ENCODE measurements around the gene LILRA5. TPM values are rescaled to one million over a fixed set of nuclear protein-coding genes. Genes with fewer than 3 reads are reported as not detected.

Gene LILRA5
- total RNA-seq, 1 experiment from 2014 or later, result not detected

DNA sequence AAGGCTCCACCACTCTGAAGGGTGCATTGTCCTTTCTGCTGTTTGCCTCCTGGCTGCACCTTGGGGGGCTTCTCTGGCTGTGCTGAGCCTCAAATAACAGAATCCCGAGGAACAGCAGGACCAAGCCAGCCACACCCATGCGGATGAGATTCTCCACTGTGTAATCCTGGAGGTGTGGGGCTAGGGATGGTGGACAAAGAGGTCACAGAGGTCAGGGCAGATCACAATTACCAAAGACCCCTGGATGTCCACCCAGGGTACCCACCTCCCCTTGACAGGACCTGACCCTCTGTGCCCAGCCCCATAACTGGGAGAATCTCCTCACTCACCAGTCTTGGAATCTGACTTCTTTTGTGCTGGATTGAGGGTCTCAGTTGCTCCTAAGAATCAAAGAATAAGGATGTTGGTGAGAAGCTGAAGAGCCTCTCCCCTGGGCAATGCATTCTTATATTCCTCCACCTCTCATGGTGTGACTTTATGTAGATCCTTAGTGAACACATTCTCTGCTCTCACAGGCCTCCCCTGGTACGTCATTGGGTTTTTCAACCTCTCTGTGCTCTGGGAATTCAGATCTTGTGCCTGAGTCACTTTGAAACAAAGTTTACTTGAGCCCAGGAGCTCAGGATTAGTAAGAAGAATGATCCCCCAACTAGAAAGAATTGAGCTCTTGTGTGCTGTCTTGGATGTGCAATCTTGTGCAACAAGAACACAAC is 20.8 kb upstream of the LILRA5 start:
- POLR2A ChIA-PET (ENCODE audit: unreplicated experiment), result interaction anchor here (0.6 kb wide), 1 partner anchor 134 kb away, joined by 4 read pairs; no protein-coding TSS in a partner anchor
- H3K4me2 ChIP-seq (ENCODE audit: low read length), result no peak overlapping the region
- no peaks in the 10 kb centered on the region for H3F3A ChIP-seq (ENCODE audit: low read length, unreplicated experiment)
- ATAC-seq (no peak), DNase-seq (no peak)
- no peak overlapping the region for H2AFZ ChIP-seq (ENCODE audit: low read length)
- no peaks in the 10 kb centered on the region for H4K20me1 ChIP-seq (ENCODE audit: low read length)
- no peaks in the 10 kb centered on the region for H3K79me2 ChIP-seq (ENCODE audit: low read length)
- H3K4me3 ChIP-seq (ENCODE audit: low read length), result no peak overlapping the region
- intact Hi-C loops (cut with micrococcal nuclease), result no loop called here
- H3K9ac ChIP-seq (ENCODE audit: low read length), result no peak overlapping the region
- CTCF ChIA-PET, result no interaction called here
- TF ChIP-seq, protein P1, sequence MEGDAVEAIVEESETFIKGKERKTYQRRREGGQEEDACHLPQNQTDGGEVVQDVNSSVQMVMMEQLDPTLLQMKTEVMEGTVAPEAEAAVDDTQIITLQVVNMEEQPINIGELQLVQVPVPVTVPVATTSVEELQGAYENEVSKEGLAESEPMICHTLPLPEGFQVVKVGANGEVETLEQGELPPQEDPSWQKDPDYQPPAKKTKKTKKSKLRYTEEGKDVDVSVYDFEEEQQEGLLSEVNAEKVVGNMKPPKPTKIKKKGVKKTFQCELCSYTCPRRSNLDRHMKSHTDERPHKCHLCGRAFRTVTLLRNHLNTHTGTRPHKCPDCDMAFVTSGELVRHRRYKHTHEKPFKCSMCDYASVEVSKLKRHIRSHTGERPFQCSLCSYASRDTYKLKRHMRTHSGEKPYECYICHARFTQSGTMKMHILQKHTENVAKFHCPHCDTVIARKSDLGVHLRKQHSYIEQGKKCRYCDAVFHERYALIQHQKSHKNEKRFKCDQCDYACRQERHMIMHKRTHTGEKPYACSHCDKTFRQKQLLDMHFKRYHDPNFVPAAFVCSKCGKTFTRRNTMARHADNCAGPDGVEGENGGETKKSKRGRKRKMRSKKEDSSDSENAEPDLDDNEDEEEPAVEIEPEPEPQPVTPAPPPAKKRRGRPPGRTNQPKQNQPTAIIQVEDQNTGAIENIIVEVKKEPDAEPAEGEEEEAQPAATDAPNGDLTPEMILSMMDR (conservative IDR thresholded peaks at IDR 0.05; ENCODE audit: low read depth, low read length), result no peak
- TF ChIP-seq EZH2 (IDR thresholded peaks at IDR 0.05; ENCODE audit: low read length, unreplicated experiment), result no peak
- TF ChIP-seq EZH2phosphoT487 (IDR thresholded peaks at IDR 0.05; ENCODE audit: borderline replicate concordance, low read length), result no peak
- peaks cover 50% of the 10 kb centered on the region for H3K27me3 ChIP-seq (ENCODE audit: low read length)
- no peaks in the 10 kb centered on the region for H3K9me2 ChIP-seq (replicated peaks; ENCODE audit: low read length)
- H3K9me3 ChIP-seq (ENCODE audit: low read length), result no peaks in the 10 kb centered on the region
- no TSS peak for BruUV-seq (replicated peaks)
- no peaks in the 10 kb centered on the region for H3K36me3 ChIP-seq (ENCODE audit: low read depth, low read length)
- H3K27ac ChIP-seq (ENCODE audit: low read length), result no peak overlapping the region
- H3K4me1 ChIP-seq (ENCODE audit: insufficient read depth, low read length), result no peaks in the 10 kb centered on the region

DNA sequence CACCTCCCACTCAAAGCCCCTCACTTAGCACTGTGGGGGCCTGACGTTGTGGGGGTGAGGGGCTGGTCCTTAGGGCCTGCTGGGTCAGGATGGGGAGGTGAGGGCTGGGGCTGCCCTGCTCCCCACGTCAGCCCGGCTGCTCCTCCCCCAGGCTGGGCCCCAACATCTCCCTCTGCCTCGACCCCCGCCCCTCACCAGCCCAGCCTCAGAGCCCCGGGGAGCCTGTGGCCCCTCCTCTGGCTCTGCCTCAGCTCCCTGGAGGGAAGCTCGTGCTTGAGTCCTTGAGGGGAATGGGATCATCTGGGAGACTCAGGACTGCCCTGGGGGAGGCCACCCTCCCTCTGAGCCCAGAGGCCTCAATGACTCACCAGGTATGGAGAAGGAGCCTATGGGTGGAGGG is 19.2 kb upstream of the LILRA5 start:
- H3K27ac ChIP-seq (ENCODE audit: low read length), result no peak overlapping the region
- no peak overlapping the region for H3K9ac ChIP-seq (ENCODE audit: low read length)
- no peaks in the 10 kb centered on the region for H3K9me3 ChIP-seq (ENCODE audit: low read length)
- ChIA-PET POLR2A (ENCODE audit: unreplicated experiment) (no interaction called here), CTCF (no interaction called here)
- H3K4me3 ChIP-seq (ENCODE audit: low read length), result no peak overlapping the region
- no peak for ATAC-seq
- H3K9me2 ChIP-seq (replicated peaks; ENCODE audit: low read length), result no peaks in the 10 kb centered on the region
- no peaks in the 10 kb centered on the region for H4K20me1 ChIP-seq (ENCODE audit: low read length)
- peaks cover 34% of the 10 kb centered on the region for H3K27me3 ChIP-seq (ENCODE audit: low read length)
- H2AFZ ChIP-seq (ENCODE audit: low read length), result no peak overlapping the region
- no peak overlapping the region for H3K4me2 ChIP-seq (ENCODE audit: low read length)
- BruUV-seq (replicated peaks), result no TSS peak
- no peaks in the 10 kb centered on the region for H3F3A ChIP-seq (ENCODE audit: low read length, unreplicated experiment)
- H3K36me3 ChIP-seq (ENCODE audit: low read depth, low read length), result no peaks in the 10 kb centered on the region
- TF ChIP-seq EZH2 (IDR thresholded peaks at IDR 0.05; ENCODE audit: low read length, unreplicated experiment) (no peak), EZH2phosphoT487 (IDR thresholded peaks at IDR 0.05; ENCODE audit: borderline replicate concordance, low read length) (no peak)
- TF ChIP-seq, protein P1 (conservative IDR thresholded peaks at IDR 0.05; ENCODE audit: low read depth, low read length), result no peak
- no peak for DNase-seq
- intact Hi-C loops (cut with micrococcal nuclease), result no loop called here
- H3K79me2 ChIP-seq (ENCODE audit: low read length), result no peaks in the 10 kb centered on the region
- no peaks in the 10 kb centered on the region for H3K4me1 ChIP-seq (ENCODE audit: insufficient read depth, low read length)

DNA sequence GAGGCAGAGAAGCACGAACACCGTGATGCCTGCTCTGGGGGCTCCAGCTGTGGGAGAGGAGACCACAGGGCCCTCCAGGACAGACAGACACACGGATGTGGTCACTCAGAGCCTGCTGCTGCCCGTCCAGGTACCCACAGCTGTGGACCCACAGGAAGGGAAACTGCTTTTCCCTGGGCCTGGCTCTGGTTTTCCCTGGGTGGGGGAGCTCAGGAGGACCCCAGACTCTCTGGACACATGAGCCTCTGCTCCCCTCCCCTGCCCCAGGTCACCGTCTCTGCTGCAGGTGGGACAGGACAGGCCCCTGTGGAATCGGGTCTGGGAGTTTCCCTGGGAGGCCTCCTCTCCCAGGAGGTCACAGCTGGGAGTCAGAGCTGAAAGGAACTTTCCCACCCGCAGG is 18.7 kb upstream of the LILRA5 start:
- Histone ChIP-seq H3K9me3 (ENCODE audit: low read length) (no peaks in the 10 kb centered on the region), H3K79me2 (ENCODE audit: low read length) (no peaks in the 10 kb centered on the region), H4K20me1 (ENCODE audit: low read length) (no peaks in the 10 kb centered on the region), H3K9ac (ENCODE audit: low read length) (no peak overlapping the region), H3K9me2 (replicated peaks; ENCODE audit: low read length) (no peaks in the 10 kb centered on the region), H3K27me3 (ENCODE audit: low read length) (peaks cover 30% of the 10 kb centered on the region), H3K36me3 (ENCODE audit: low read depth, low read length) (no peaks in the 10 kb centered on the region), H3K27ac (ENCODE audit: low read length) (no peak overlapping the region), H3K4me2 (ENCODE audit: low read length) (no peak overlapping the region), H3F3A (ENCODE audit: low read length, unreplicated experiment) (no peaks in the 10 kb centered on the region), H3K4me1 (ENCODE audit: insufficient read depth, low read length) (no peaks in the 10 kb centered on the region), H3K4me3 (ENCODE audit: low read length) (no peak overlapping the region), H2AFZ (ENCODE audit: low read length) (no peak overlapping the region)
- DNase-seq, result no peak
- no peak for ATAC-seq
- TF ChIP-seq, protein P1 (conservative IDR thresholded peaks at IDR 0.05; ENCODE audit: low read depth, low read length), result no peak
- no peak for TF ChIP-seq EZH2phosphoT487 (IDR thresholded peaks at IDR 0.05; ENCODE audit: borderline replicate concordance, low read length)
- ChIA-PET CTCF (no interaction called here), POLR2A (ENCODE audit: unreplicated experiment) (no interaction called here)
- no TSS peak for BruUV-seq (replicated peaks)
- intact Hi-C loops (cut with micrococcal nuclease), result no loop called here
